Breast epithelium (tissue), 3 donors: ENCODE results near the gene ASPG.

Experiments
- POLR2A ChIP-seq: fragments of 450-650 bp; IDR thresholded peaks from one replicate; pipeline ENCODE4 v1.6.1; 2016; ENCODE audit warnings: antibody characterized with exemption, mild to moderate bottlenecking, moderate library complexity
- POLR2AphosphoS5 ChIP-seq, 3 donors: sonication (generic); formaldehyde crosslinking; IDR thresholded peaks; one replicate each; pipeline ENCODE4 v1.6.1; 2017; ENCODE audit warnings: antibody characterized with exemption in 3 of 3

GRCh38 chr14:104064003-104064402 lies 21.5 kb upstream of the ASPG start:
- TF ChIP-seq POLR2AphosphoS5 (IDR thresholded peaks at IDR 0.05) (no peak), POLR2A (no peak)
